ENCODE data around the gene TRPM5. TPM values are rescaled to one million over a fixed set of nuclear protein-coding genes. Genes with fewer than 3 reads are reported as not detected.

Gene TRPM5
- total RNA-seq, 4 donors from 2014 or later = not detected

DNA sequence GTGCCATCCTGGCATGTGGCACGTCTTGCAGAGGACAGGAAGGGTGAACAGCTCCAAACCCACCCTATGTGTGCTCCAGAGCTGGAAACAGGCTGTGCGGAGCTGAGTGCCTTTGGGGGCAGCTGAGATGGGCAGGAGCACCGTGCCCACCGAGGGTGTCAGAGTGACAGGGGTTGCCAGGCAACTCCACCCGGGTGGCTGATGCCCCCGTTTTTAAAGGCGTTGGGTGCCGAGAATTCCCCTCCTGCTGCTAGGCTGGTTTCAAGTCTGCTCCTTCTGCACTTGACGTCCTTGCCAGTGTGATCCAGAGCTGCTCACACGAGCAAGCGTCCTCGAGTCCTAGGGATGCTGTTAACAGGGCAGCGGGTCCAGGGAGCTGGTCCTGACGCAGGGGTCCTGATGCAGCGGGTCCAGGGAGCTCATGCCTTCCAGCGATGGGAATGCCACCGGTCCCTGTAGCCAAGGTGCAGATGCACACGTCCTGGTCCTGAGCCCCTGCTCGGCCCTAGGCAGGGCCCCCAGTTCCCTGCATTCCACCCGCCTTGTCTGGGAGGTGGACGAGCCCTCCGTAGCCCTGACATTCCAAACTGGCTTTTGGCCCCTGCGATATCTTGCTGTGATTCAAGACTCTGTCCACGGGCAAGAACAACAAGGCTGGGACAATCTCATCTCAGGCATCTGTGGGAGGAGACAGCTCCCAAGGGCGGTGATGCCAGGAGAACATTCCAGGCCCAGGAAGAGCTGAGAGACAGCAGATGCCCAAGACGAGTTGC, 5.4 kb upstream of the TRPM5 start:
- 78% methylated on average over 15 of the region's 26 CpGs for WGBS
- no peak overlapping the region for H3K4me3 ChIP-seq
- H3K9me3 ChIP-seq = no peaks in the 10 kb centered on the region
- H3K27ac ChIP-seq (replicated peaks in 1 of 4) = no peak overlapping the region
- H3K27me3 ChIP-seq = peaks cover 0 to 89% (median 18%) of the 10 kb centered on the region in 4 donors
- TF ChIP-seq EP300 (IDR thresholded peaks at IDR 0.05) (no peak), POLR2AphosphoS5 (IDR thresholded peaks at IDR 0.05) (no peak), POLR2A (IDR thresholded peaks at IDR 0.05; ENCODE audit: low read depth) (no peak)
- TF ChIP-seq, protein P1, sequence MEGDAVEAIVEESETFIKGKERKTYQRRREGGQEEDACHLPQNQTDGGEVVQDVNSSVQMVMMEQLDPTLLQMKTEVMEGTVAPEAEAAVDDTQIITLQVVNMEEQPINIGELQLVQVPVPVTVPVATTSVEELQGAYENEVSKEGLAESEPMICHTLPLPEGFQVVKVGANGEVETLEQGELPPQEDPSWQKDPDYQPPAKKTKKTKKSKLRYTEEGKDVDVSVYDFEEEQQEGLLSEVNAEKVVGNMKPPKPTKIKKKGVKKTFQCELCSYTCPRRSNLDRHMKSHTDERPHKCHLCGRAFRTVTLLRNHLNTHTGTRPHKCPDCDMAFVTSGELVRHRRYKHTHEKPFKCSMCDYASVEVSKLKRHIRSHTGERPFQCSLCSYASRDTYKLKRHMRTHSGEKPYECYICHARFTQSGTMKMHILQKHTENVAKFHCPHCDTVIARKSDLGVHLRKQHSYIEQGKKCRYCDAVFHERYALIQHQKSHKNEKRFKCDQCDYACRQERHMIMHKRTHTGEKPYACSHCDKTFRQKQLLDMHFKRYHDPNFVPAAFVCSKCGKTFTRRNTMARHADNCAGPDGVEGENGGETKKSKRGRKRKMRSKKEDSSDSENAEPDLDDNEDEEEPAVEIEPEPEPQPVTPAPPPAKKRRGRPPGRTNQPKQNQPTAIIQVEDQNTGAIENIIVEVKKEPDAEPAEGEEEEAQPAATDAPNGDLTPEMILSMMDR (IDR thresholded peaks at IDR 0.05) = no peak
- DNase-seq (ENCODE audit: extremely low spot score) = no peak
- no peaks in the 10 kb centered on the region for H3K36me3 ChIP-seq
- H3K4me1 ChIP-seq = peaks cover 15 to 28% (median 22%) of the 10 kb centered on the region in 4 donors
- intact Hi-C loops (cut with DNase I) = no loop called here

DNA sequence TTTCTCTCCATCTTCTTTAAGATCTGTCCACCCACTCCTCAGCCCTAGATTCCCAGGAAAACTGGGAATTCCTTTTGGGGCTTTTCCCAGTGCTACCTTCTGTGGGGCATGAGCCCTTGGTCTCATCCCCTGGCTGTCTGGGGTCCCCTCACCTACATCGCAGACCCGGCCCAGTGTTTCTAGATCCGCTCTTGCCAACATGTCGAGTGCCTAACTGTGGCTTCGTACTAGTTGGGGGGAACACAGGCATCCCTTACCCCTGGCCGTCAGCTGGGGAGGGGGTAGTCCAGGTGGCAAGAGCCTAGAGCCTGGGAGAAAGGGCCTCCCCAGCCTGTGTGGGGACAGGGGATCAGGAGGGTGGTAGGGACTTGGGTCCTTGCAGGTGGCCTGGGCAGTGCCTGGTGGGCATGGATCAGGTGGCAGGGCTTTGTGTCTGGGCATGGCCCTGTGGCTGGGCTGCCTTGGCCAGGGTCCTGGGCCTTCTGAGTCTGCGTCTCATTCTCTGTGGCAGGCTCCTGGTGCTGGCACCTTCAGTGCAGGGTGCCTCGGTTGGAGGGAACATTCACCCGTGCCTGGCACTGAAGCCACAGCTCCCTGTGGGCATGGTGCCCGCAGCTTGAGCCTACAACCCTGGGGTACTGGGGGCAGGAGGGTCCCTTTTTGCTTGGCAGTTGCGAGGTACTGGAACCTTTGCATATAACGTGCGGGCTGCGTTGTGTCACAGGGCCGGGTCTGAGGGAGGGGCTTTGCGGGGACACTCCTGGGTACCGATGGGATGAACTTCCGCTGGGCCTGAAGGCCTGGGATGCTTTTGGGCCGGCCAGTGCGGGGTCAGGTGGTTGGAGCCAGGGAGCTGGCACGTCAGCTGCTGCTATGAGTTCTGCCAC, 4.6 kb upstream of the TRPM5 start:
- no peaks in the 10 kb centered on the region for H3K36me3 ChIP-seq
- whole genome bisulfite sequencing = 93% methylated on average over 7 of the region's 21 CpGs
- peaks cover 0 to 96% (median 22%) of the 10 kb centered on the region in 4 donors for H3K27me3 ChIP-seq
- intact Hi-C loops (cut with DNase I) = no loop called here
- H3K27ac ChIP-seq (replicated peaks in 1 of 4) = no peak overlapping the region
- H3K4me3 ChIP-seq = no peak overlapping the region
- TF ChIP-seq POLR2AphosphoS5 (IDR thresholded peaks at IDR 0.05) = no peak
- TF ChIP-seq, protein P1 (IDR thresholded peaks at IDR 0.05) = no peak
- TF ChIP-seq EP300 (IDR thresholded peaks at IDR 0.05) = no peak
- no peak for TF ChIP-seq POLR2A (IDR thresholded peaks at IDR 0.05; ENCODE audit: low read depth)
- H3K9me3 ChIP-seq = no peaks in the 10 kb centered on the region
- DNase-seq (ENCODE audit: extremely low spot score) = no peak
- H3K4me1 ChIP-seq = peaks cover 23 to 32% (median 29%) of the 10 kb centered on the region in 4 donors

DNA sequence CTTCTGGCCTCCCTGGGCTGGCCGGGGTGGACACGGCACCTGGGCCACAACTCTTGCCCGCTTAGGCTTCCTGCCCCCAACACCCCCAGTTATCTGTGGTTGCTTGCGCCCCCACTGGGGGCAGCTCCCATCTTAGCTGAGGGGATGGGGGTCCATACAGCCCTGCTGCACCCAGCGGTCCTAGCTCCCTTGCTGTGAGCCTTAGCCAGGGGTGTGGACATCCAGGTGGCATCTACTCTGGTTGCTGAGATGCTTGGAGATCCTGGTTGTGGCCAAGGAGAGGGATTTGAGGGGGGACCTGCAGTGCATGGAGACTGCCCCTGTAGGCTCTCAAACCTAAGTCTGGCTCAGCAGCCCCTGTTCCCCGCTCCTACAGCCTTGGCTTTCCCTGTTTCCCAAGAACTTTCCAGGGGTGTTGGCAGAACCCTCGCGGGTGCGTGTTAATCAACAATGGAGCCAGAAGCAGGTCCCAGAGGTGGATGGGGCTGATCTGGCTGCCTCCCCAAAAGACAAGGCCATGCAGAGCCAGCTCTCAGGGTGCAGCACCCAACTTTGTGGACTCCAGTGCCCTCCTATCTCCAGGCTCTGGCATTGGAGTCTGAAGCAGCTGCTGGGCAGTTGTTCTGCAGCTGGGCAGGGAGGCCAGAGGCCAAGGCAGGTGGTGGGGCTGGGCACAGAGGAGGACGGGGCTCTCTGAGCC, 3.8 kb upstream of the TRPM5 start:
- peaks cover 0 to 98% (median 24%) of the 10 kb centered on the region in 4 donors for H3K27me3 ChIP-seq

More for the DNA sequence above, 3.8 kb upstream of the TRPM5 start:
- Histone ChIP-seq H3K4me3 (no peak overlapping the region), H3K36me3 (no peaks in the 10 kb centered on the region), H3K27ac (replicated peaks in 1 of 4) (no peak overlapping the region), H3K9me3 (peaks cover 0 to 2% (median 0%) of the 10 kb centered on the region in 4 donors), H3K4me1 (peaks cover 25 to 32% (median 30%) of the 10 kb centered on the region in 4 donors)
- no peak for TF ChIP-seq POLR2AphosphoS5 (IDR thresholded peaks at IDR 0.05)
- TF ChIP-seq, protein P1 (IDR thresholded peaks at IDR 0.05) = no peak
- no peak for TF ChIP-seq POLR2A (IDR thresholded peaks at IDR 0.05; ENCODE audit: low read depth)
- TF ChIP-seq EP300 (IDR thresholded peaks at IDR 0.05) = no peak
- WGBS = 91% methylated on average over 1 of the region's 10 CpGs
- DNase-seq (ENCODE audit: extremely low spot score) = no peak
- intact Hi-C loops (cut with DNase I) = no loop called here

Data from esophagus muscularis mucosa (tissue), 4 donors.